WERI-Rb-1 (cell line): Measurements from ENCODE around the gene DOCK8.
A peak's percentile ranks its signal among the peaks of the same experiment; 100 is the strongest.

Experiments
- DNase-seq: peaks from one replicate; pipeline ENCODE4 v3.0.0-alpha.2; 2020
- H3K27ac ChIP-seq: fragments of 250-450 bp; sonication (Bioruptor Pico); 2 replicates; pipeline ENCODE4 v1.5.1; 2020; ENCODE audit warnings: mild to moderate bottlenecking, moderate library complexity
- H3K27me3 ChIP-seq: fragments of 250-450 bp; sonication (Bioruptor Pico); 2 replicates; pipeline ENCODE4 v1.5.1; 2021; ENCODE audit warnings: mild to moderate bottlenecking, low read depth, moderate library complexity; ENCODE audit not compliant: insufficient read depth, severe bottlenecking
- H3K36me3 ChIP-seq: fragments of 250-450 bp; sonication (Bioruptor Pico); 2 replicates; pipeline ENCODE4 v1.5.1; 2020; ENCODE audit warnings: mild to moderate bottlenecking, moderate library complexity
- H3K4me3 ChIP-seq: 2 replicates; pipeline ENCODE4 v1.5.1; 2011; ENCODE audit warnings: low read depth, mild to moderate bottlenecking, control low read depth, low read length
- H3K9me3 ChIP-seq: fragments of 250-450 bp; sonication (Bioruptor Pico); 2 replicates; pipeline ENCODE4 v1.5.1; 2021; ENCODE audit warnings: mild to moderate bottlenecking, moderate library complexity; ENCODE audit not compliant: severe bottlenecking
- CTCF ChIP-seq: IDR thresholded peaks from 2 replicates; pipeline ENCODE4 v1.5.1; 2011; ENCODE audit warnings: low read depth, mild to moderate bottlenecking, control low read depth, inconsistent platforms, low read length

DOCK8 gene

GRCh38 chr9:470552-471194, 256.0 kb downstream of the DOCK8 start:
- Histone ChIP-seq H3K27ac (peak overlapping the region; percentile 85), H3K4me3 (peak overlapping the region; percentile 68), H3K27me3 (no peaks in the 10 kb centered on the region), H3K9me3 (no peaks in the 10 kb centered on the region), H3K36me3 (peaks cover 3% of the 10 kb centered on the region; the same call in 1 of the 2 replicates)
- no peak for TF ChIP-seq CTCF
- peak; percentile 10 for DNase-seq

DNA sequence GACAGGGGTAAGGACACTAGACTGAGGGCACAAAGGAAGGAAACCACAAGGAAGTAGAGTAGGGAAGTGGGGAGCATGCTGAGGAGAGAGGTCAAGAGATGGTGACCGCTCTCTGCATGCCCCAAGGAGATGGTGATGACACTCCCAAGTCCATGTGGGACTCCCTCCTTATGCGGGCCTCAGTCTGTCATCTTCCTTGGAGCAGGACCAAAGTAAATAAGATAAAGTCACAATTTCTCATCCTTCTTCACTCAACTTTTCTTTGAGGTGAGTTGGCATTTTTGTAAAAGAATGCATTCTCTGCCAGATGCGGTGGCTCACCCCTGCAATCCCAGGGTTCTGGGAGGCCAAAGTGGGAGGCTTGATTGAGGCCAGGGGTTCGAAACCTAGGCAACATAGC, 256.7 kb downstream of the DOCK8 start:
- H3K4me3 ChIP-seq: no peak overlapping the region
- no peaks in the 10 kb centered on the region for H3K9me3 ChIP-seq
- no peaks in the 10 kb centered on the region; the same call in 1 of the 2 replicates for H3K36me3 ChIP-seq
- no peak for TF ChIP-seq CTCF
- DNase-seq: no peak
- H3K27ac ChIP-seq: no peak overlapping the region
- no peaks in the 10 kb centered on the region for H3K27me3 ChIP-seq

- Histone ChIP-seq H3K4me3 (no peak overlapping the region), H3K27ac (no peak overlapping the region), H3K36me3 (no peaks in the 10 kb centered on the region; the same call in 1 of the 2 replicates), H3K27me3 (no peaks in the 10 kb centered on the region), H3K9me3 (no peaks in the 10 kb centered on the region)
- no peak for DNase-seq
- no peak for TF ChIP-seq CTCF
Observed at GRCh38 chr9:472479-473075, 257.9 kb downstream of the DOCK8 start.

DNA sequence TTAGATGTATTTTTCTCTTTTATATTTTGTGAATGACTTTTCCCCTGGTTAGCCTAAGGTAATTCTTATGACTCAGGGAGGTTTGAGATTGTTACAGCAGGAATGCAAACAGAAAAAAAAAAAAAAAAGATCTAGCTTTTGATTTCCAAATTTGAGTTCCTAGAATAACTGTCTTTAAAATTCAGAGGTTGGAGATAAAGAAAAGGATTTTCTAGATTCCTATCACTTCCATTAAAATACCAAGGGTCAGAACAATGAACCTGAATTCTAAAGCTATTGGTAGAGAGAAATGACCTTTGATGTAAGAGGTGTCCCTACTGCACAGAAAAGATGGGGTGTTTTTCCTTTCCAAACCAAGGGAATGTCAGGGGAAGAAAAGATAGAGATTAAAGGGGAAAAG, 262.5 kb downstream of the DOCK8 start:
- DNase-seq: no peak
- Histone ChIP-seq H3K36me3 (no peaks in the 10 kb centered on the region), H3K27ac (no peak overlapping the region), H3K9me3 (no peaks in the 10 kb centered on the region), H3K27me3 (no peaks in the 10 kb centered on the region), H3K4me3 (no peak overlapping the region)
- no peak for TF ChIP-seq CTCF

DNA sequence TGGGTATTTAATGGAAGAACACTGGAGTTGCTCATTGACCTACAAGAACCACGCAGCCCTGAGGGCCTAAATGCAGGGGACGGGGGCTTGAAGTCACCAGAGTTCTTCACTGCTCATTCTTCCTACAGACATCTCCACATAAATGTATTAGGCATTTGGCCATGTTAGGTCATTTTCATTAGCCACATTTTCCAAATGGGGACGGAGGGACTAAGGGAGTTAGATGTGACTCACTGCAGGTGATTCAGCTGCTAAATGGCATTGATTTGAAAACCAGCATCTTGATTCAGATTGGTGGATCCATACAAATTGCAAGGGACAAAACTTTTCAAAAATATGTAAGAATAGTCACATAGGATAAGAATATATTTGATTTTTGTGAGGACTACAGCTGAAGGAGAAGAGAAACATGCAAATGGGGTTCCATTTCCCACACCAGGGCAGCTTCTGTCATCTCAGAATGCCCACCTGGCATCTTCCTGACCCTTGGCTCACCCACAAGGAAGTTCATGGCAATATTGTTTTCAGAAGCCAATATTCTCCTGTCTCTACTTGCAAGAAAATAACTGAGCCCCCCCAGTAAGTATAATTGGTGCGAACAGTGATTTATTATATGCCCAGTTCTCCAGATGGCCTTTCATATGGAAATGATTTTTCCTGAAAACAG, 264.8 kb downstream of the DOCK8 start:
- H3K27ac ChIP-seq: no peak overlapping the region
- no peaks in the 10 kb centered on the region for H3K27me3 ChIP-seq
- H3K9me3 ChIP-seq: peaks cover 4% of the 10 kb centered on the region
- TF ChIP-seq CTCF: no peak
- H3K4me3 ChIP-seq: no peak overlapping the region
- no peaks in the 10 kb centered on the region for H3K36me3 ChIP-seq
- no peak for DNase-seq
